Endothelial cell (in vitro differentiated cells): ENCODE measurements around the gene CARM1. TPM values are rescaled to one million over a fixed set of nuclear protein-coding genes. Genes with fewer than 3 reads are reported as not detected.

Source experiments
- DNase-seq: peaks from one replicate; pipeline ENCODE4 v3.0.0; 2021; ENCODE audit warnings: low spot score
- H3K27ac Mint-ChIP-seq: one replicate; pipeline ENCODE4 v1.8.0; 2021; ENCODE audit warnings: mixed read lengths, inconsistent platforms; ENCODE audit not compliant: unreplicated experiment
- H3K27me3 Mint-ChIP-seq: one replicate; pipeline ENCODE4 v1.8.0; 2021; ENCODE audit warnings: mild to moderate bottlenecking, moderate library complexity, mixed read lengths, inconsistent platforms; ENCODE audit not compliant: unreplicated experiment
- H3K36me3 Mint-ChIP-seq: one replicate; pipeline ENCODE4 v1.8.0; 2021; ENCODE audit warnings: mild to moderate bottlenecking, low read depth, mixed read lengths, inconsistent platforms; ENCODE audit not compliant: unreplicated experiment
- H3K4me1 Mint-ChIP-seq: one replicate; pipeline ENCODE4 v1.8.0; 2021; ENCODE audit warnings: mild to moderate bottlenecking, mixed read lengths, inconsistent platforms; ENCODE audit not compliant: unreplicated experiment
- H3K4me3 Mint-ChIP-seq: one replicate; pipeline ENCODE4 v1.8.0; 2021; ENCODE audit warnings: mild to moderate bottlenecking, mixed read lengths, inconsistent platforms; ENCODE audit not compliant: unreplicated experiment
- H3K9me3 Mint-ChIP-seq: one replicate; pipeline ENCODE4 v1.8.0; 2021; ENCODE audit warnings: mixed read lengths, inconsistent platforms; ENCODE audit not compliant: unreplicated experiment
- total RNA-seq: library from RNA; stranded (reverse); fragmentation: NEBNext Ultra II Directional; extraction: Animal tissue kit (Norgen Biotek cat#: 25700); gene quantifications from one replicate; pipeline ENCODE4 v1.2.1, GENCODE V29; 2021; ENCODE audit not compliant: unreplicated experiment
- TF ChIP-seq, protein P1 (sequence below): fragments of 200-600 bp; sonication (generic); IDR thresholded peaks from one replicate; pipeline ENCODE4 v1.5.0; 2021; ENCODE audit warnings: antibody characterized with exemption; ENCODE audit not compliant: unreplicated experiment

Gene CARM1
- total RNA-seq, 1 donor from 2014 or later = 63.2 TPM

DNA sequence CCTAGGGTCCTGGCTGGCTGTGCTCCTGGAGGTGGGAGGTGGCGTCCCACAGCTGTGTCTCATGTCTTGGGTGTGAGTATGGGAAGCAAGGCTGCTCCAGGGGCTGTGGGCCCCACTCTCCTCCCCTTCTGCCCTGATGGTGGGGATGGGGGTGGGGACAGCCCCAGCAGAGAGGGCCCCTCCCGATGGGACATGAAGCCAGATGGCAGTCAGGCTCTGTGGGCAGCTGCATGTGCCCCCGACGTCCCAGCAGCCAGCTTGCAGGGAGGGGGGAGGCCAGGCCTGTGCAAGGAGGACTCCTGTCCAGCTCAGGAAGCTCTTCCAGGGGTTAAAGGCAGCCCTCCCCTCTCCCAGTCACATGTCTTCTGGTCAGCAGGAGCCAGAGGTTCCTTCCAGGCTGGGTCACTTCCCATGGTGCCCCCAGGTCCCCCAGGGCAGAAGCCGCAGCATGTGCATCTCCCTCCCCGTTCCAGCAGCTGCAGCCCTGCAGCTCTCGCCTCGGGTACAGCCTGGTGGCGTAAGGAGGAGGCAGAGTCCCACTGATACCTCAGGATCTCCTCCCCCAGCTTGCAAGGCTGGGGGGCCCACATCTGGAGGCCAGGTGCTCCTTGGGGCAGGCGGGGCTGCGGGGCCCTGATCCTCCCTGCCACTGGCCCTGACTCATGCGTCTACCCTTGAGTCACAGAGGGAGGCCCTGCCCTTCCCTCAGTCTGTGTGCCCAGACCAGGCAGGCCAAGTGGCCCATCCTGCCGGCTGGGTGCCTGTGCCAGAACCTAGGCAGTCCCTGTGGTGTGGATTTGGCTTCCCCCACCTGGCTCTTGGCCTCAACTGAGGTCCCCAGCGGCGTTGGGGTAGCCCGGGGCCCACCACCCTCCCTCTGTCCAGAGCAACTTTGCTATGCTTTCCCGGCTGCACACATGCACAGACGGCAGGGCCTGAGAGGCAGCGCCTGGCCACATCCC is 44.1 kb downstream of the CARM1 start:
- peaks cover 6% of the 10 kb centered on the region for H3K27me3 Mint-ChIP-seq
- H3K4me1 Mint-ChIP-seq = no peaks in the 10 kb centered on the region
- TF ChIP-seq, protein P1, sequence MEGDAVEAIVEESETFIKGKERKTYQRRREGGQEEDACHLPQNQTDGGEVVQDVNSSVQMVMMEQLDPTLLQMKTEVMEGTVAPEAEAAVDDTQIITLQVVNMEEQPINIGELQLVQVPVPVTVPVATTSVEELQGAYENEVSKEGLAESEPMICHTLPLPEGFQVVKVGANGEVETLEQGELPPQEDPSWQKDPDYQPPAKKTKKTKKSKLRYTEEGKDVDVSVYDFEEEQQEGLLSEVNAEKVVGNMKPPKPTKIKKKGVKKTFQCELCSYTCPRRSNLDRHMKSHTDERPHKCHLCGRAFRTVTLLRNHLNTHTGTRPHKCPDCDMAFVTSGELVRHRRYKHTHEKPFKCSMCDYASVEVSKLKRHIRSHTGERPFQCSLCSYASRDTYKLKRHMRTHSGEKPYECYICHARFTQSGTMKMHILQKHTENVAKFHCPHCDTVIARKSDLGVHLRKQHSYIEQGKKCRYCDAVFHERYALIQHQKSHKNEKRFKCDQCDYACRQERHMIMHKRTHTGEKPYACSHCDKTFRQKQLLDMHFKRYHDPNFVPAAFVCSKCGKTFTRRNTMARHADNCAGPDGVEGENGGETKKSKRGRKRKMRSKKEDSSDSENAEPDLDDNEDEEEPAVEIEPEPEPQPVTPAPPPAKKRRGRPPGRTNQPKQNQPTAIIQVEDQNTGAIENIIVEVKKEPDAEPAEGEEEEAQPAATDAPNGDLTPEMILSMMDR = no peak
- peaks cover 12% of the 10 kb centered on the region for H3K36me3 Mint-ChIP-seq
- no peak overlapping the region for H3K27ac Mint-ChIP-seq
- no peak for DNase-seq
- no peaks in the 10 kb centered on the region for H3K9me3 Mint-ChIP-seq
- no peak overlapping the region for H3K4me3 Mint-ChIP-seq

DNA sequence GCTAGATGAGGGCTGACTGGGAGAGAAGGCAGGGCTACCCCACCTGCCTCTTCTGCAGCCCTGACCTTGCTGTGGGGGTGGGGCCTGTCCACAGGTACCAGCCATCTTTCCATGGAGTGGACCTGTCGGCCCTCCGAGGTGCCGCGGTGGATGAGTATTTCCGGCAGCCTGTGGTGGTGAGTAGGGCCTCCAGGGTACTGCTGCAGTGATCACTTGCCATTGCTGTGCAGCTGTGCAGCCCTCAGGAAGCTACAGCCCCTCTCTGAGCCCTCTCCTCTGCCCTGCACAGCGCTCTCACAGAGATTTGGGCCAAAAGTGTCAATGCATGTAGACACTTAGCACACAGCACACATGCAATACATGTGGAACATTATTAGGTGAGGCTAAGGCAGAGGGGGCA is 45.2 kb downstream of the CARM1 start:
- Mint-ChIP-seq H3K27me3 (peaks cover 7% of the 10 kb centered on the region), H3K4me3 (no peak overlapping the region), H3K36me3 (peaks cover 17% of the 10 kb centered on the region), H3K4me1 (no peaks in the 10 kb centered on the region), H3K27ac (no peak overlapping the region), H3K9me3 (no peaks in the 10 kb centered on the region)
- TF ChIP-seq, protein P1 = no peak
- no peak for DNase-seq

DNA sequence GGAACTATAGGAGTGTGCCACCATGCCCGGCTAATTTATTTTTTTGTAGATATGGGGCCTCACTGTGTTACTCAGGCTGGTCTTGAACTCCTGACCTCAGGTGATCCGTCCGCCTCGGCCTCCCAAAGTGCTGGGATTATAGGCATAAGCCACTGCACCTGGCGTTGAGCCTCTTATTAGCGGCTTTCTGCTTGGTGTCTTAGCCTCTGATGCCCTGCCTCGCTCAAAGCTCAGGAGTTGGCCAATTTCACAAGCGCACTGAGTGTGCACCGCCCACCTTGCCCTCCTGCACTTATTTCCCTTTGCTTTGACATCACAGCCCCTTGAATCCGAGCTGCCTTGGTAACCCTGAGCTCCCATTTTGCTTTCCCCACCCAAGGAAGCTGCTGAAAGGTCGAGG is 47.0 kb downstream of the CARM1 start:
- H3K36me3 Mint-ChIP-seq = peaks cover 16% of the 10 kb centered on the region
- no peak overlapping the region for H3K27ac Mint-ChIP-seq
- TF ChIP-seq, protein P1 = no peak
- no peak for DNase-seq
- peaks cover 3% of the 10 kb centered on the region for H3K27me3 Mint-ChIP-seq
- no peaks in the 10 kb centered on the region for H3K9me3 Mint-ChIP-seq
- no peaks in the 10 kb centered on the region for H3K4me1 Mint-ChIP-seq
- no peak overlapping the region for H3K4me3 Mint-ChIP-seq

DNA sequence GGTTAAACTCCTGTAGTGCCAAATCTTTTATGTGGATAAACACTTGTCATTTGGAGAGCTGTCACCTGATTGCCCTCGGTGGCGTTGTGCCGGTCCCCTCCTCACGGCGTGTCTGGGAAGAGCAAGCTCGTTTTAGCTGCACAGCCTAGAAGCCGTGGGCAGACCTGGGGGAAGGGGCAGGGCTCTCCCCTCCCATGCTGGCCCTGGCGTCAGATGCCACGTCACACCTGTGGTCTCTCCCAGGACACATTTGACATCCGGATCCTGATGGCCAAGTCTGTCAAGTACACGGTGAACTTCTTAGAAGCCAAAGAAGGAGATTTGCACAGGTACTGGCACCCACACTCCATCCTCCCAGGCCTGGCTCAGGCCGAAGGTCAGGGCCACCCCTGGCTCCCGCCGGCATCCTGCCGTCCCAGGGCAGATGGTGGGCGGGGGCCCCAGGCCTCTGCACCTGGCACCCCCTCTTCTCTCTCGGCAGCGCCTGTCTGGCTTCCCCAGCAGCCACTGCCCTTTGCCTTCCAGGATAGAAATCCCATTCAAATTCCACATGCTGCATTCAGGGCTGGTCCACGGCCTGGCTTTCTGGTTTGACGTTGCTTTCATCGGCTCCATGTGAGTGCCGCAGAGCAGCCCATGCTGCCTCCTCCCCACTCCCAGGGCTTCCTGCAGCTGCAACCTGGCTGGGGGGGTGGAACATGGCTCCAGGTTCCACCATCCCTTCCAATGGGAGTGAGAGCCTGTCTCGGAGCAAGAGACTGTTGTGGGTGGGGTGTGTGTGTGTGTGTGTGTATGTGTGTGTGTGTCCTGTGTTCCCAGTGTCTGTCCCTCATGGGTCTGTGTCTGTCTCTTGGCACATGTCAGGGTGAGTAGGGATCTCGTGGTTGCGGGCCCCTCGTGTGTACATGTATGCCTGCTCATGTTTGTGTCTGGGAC is 48.3 kb downstream of the CARM1 start:
- Mint-ChIP-seq H3K4me3 (no peak overlapping the region), H3K27me3 (peaks cover 3% of the 10 kb centered on the region), H3K36me3 (peaks cover 16% of the 10 kb centered on the region), H3K4me1 (no peaks in the 10 kb centered on the region), H3K27ac (no peak overlapping the region), H3K9me3 (no peaks in the 10 kb centered on the region)
- DNase-seq = no peak
- TF ChIP-seq, protein P1 = no peak
